Measurements from ENCODE around the gene TPM1. TPM values are rescaled to one million over a fixed set of nuclear protein-coding genes. Genes with fewer than 3 reads are reported as not detected.

TPM1 gene
- 219 TPM for polyA plus RNA-seq (2012; ENCODE audit: insufficient read length, low read depth)

DNA sequence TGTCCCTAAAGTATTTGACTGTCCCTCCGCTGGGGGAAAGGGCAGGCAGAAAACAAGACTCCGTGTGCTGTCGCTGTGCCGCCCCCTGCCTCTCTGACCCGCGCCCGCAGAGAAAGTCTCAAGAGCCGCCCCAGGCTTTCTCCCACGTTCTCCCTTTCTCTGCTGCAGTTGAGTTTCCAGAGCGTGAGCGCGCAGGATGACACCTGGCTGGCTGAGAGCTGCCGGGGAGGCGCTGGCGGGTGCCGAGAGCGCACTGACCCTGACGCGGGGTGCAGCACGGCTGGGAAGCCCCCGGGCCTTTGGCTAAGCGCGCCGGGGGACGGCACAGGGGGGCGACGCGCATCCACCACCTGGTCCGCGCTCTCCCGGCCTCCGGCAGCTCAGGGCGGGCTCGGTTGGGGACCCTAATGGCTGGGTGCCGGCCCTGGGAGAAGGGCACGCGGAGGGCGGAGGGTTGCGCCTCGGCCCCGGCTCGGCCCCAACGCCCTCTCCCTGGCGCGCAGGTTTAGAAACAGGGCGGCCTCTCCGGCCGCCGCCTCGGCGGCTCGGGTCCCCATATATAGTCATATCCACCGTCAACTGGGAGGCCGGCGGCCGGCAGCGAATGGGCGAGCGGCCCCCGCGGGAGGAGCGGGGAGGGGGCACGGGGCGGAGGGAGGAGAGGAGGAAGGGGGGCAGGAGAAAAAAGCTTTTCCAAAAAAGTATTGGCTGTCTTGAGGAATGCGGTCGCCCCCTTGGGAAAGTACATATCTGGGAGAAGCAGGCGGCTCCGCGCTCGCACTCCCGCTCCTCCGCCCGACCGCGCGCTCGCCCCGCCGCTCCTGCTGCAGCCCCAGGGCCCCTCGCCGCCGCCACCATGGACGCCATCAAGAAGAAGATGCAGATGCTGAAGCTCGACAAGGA lies at the start of gene TPM1:
TSS of gene TPM1 (plus strand) at position 774 of the 903 bp plus-strand sequence. CDS start at position 857, 83 bp downstream.
- TF ChIP-seq TAF1 (IDR thresholded peaks at IDR 0.05; ENCODE audit: borderline replicate concordance, insufficient read depth, low read length): no peak
- no peak for TF ChIP-seq SIN3A (IDR thresholded peaks at IDR 0.05; ENCODE audit: borderline replicate concordance, insufficient read depth, low read length)
- no peak for TF ChIP-seq FOXP2 (optimal IDR thresholded peaks at IDR 0.05; ENCODE audit: borderline replicate concordance, extremely low read depth, extremely low read length, insufficient read depth)
- TF ChIP-seq, protein P1, sequence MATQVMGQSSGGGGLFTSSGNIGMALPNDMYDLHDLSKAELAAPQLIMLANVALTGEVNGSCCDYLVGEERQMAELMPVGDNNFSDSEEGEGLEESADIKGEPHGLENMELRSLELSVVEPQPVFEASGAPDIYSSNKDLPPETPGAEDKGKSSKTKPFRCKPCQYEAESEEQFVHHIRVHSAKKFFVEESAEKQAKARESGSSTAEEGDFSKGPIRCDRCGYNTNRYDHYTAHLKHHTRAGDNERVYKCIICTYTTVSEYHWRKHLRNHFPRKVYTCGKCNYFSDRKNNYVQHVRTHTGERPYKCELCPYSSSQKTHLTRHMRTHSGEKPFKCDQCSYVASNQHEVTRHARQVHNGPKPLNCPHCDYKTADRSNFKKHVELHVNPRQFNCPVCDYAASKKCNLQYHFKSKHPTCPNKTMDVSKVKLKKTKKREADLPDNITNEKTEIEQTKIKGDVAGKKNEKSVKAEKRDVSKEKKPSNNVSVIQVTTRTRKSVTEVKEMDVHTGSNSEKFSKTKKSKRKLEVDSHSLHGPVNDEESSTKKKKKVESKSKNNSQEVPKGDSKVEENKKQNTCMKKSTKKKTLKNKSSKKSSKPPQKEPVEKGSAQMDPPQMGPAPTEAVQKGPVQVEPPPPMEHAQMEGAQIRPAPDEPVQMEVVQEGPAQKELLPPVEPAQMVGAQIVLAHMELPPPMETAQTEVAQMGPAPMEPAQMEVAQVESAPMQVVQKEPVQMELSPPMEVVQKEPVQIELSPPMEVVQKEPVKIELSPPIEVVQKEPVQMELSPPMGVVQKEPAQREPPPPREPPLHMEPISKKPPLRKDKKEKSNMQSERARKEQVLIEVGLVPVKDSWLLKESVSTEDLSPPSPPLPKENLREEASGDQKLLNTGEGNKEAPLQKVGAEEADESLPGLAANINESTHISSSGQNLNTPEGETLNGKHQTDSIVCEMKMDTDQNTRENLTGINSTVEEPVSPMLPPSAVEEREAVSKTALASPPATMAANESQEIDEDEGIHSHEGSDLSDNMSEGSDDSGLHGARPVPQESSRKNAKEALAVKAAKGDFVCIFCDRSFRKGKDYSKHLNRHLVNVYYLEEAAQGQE (IDR thresholded peaks at IDR 0.05; ENCODE audit: insufficient read depth in 1 of 2, low read depth in 2 of 2, low read length in 2 of 2): no peak
- no peak for TF ChIP-seq POLR2AphosphoS5 (IDR thresholded peaks at IDR 0.05; ENCODE audit: low read depth, low read length)

DNA sequence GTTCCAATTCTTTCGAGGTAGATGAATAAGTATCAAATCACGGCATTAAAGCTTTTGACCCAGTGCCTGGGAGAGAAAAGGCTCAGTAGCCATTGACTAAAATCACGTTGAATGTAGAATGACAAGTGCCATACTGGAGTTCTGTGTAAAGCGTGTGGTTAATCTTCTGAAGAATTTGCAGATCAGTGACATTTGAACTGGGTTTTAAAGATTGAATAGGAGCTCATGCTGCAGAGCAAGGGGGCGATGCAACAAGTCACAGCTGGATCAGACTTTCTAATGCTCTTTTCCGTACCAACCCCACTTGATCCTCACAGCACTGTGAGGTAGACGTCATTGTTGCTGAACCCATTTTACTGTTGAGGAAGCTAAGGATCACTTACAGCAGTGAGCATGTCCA lies 49.5 kb upstream of the TPM1 start:
- TF ChIP-seq SIN3A (IDR thresholded peaks at IDR 0.05; ENCODE audit: borderline replicate concordance, insufficient read depth, low read length) (no peak), POLR2AphosphoS5 (IDR thresholded peaks at IDR 0.05; ENCODE audit: low read depth, low read length) (no peak), FOXP2 (optimal IDR thresholded peaks at IDR 0.05; ENCODE audit: borderline replicate concordance, extremely low read depth, extremely low read length, insufficient read depth) (no peak), TAF1 (IDR thresholded peaks at IDR 0.05; ENCODE audit: borderline replicate concordance, insufficient read depth, low read length) (no peak)
- TF ChIP-seq, protein P1 (IDR thresholded peaks at IDR 0.05; ENCODE audit: insufficient read depth in 1 of 2, low read depth in 2 of 2, low read length in 2 of 2): no peak

DNA sequence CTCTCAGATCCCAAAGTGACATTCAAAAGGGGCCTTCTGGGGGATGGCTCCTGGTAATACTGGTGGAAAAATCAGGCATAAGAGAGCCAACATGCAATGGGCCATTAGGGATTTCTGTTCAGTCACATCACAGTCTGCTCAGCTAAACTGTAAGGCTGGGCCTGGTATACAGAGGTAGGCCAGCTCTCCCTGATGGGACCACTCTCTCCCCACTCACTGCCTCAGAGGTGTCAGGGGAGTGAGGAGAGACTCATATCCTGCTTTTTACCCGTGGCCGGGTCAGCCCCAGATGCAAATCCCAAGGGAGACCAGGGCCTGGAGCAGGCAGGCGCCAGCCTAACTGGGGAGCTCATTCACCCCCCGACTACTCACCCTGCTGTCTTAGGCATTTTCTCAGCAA lies 48.1 kb upstream of the TPM1 start:
- no peak for TF ChIP-seq FOXP2 (optimal IDR thresholded peaks at IDR 0.05; ENCODE audit: borderline replicate concordance, extremely low read depth, extremely low read length, insufficient read depth)
- TF ChIP-seq, protein P1 (IDR thresholded peaks at IDR 0.05; ENCODE audit: insufficient read depth in 1 of 2, low read depth in 2 of 2, low read length in 2 of 2): no peak
- TF ChIP-seq TAF1 (IDR thresholded peaks at IDR 0.05; ENCODE audit: borderline replicate concordance, insufficient read depth, low read length): no peak
- no peak for TF ChIP-seq POLR2AphosphoS5 (IDR thresholded peaks at IDR 0.05; ENCODE audit: low read depth, low read length)
- TF ChIP-seq SIN3A (IDR thresholded peaks at IDR 0.05; ENCODE audit: borderline replicate concordance, insufficient read depth, low read length): no peak

DNA sequence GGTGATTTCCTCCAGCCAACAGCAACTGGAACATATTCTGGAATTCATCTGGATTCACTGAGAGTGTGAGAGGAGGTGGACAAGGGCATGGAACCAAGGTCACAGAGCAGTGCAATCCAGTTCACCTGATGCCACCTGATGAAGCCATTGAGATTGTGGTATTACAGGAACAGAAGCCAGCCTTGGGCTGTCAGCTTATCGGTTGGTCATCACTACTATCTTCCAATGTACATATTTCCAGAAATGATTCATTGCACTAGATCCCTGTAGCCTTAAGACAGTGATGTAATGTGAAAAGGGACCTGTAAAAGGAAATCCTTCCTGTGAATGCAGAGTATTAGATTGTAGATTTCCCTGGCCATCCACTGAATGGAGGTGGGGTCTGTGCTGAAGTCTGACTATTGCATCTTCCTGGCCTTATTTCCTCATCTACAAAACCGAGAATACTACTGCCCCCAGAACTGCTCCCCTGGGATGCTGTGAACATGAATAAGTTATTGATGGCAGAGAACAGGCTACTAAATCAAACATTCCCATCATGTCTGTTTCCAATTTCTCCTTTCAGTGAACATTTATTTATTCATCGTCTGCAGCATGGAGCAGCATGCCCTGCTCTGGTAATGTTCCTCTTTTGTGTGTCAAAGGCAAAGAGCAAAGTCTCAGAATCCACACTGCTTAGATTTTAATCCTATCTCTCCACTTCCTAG lies 47.4 kb upstream of the TPM1 start:
- TF ChIP-seq FOXP2 (optimal IDR thresholded peaks at IDR 0.05; ENCODE audit: borderline replicate concordance, extremely low read depth, extremely low read length, insufficient read depth) (no peak), TAF1 (IDR thresholded peaks at IDR 0.05; ENCODE audit: borderline replicate concordance, insufficient read depth, low read length) (no peak), SIN3A (IDR thresholded peaks at IDR 0.05; ENCODE audit: borderline replicate concordance, insufficient read depth, low read length) (no peak), POLR2AphosphoS5 (IDR thresholded peaks at IDR 0.05; ENCODE audit: low read depth, low read length) (no peak)
- TF ChIP-seq, protein P1 (IDR thresholded peaks at IDR 0.05; ENCODE audit: insufficient read depth in 1 of 2, low read depth in 2 of 2, low read length in 2 of 2): no peak

Data from PFSK-1 (cell line).